ENCODE data around the gene PCCA. TPM values are rescaled to one million over a fixed set of nuclear protein-coding genes. Genes with fewer than 3 reads are reported as not detected.

The PCCA gene
- total RNA-seq, 1 donor from 2014 or later = 66.8 TPM

DNA sequence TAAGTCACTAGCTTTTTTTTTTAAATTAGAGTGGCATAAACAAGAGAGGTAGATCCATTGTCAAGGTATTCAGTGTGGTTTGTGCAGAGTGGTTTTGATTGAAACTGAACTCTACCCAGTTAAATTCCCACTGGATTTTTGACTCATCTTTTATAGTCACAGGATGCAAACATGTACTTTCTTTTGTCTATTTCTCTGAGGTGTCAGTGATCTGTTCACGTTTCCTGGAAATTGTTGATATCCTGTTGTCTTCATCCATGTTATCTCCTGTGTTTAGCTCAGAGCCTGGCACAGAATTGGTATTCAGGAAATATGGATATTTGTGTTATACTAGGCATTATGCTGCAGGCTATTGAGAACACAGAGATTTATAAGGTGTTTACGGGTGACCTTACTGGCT lies 119.7 kb downstream of the PCCA start:
- Mint-ChIP-seq H3K4me1 (ENCODE audit: low read depth, unreplicated experiment) (no peaks in the 10 kb centered on the region), H3K27me3 (ENCODE audit: unreplicated experiment) (no peaks in the 10 kb centered on the region), H3K4me3 (ENCODE audit: unreplicated experiment) (no peak overlapping the region), H3K9me3 (ENCODE audit: unreplicated experiment) (peaks cover 1% of the 10 kb centered on the region), H3K27ac (ENCODE audit: unreplicated experiment) (no peak overlapping the region), H3K36me3 (ENCODE audit: unreplicated experiment) (peaks cover 16% of the 10 kb centered on the region)
- no peak for DNase-seq
- TF ChIP-seq CTCF (IDR thresholded peaks at IDR 0.05; ENCODE audit: partially characterized antibody, unreplicated experiment) = no peak

- no peak for TF ChIP-seq CTCF (IDR thresholded peaks at IDR 0.05; ENCODE audit: partially characterized antibody, unreplicated experiment)
- H3K4me1 Mint-ChIP-seq (ENCODE audit: low read depth, unreplicated experiment) = no peaks in the 10 kb centered on the region
- H3K36me3 Mint-ChIP-seq (ENCODE audit: unreplicated experiment) = peaks cover 16% of the 10 kb centered on the region
- DNase-seq = no peak
- peaks cover 1% of the 10 kb centered on the region for H3K9me3 Mint-ChIP-seq (ENCODE audit: unreplicated experiment)
- no peaks in the 10 kb centered on the region for H3K27me3 Mint-ChIP-seq (ENCODE audit: unreplicated experiment)
- H3K4me3 Mint-ChIP-seq (ENCODE audit: unreplicated experiment) = no peak overlapping the region
- no peak overlapping the region for H3K27ac Mint-ChIP-seq (ENCODE audit: unreplicated experiment)
Measured at GRCh38 chr13:100209857-100210825, 121.2 kb downstream of the PCCA start.

GRCh38 chr13:100211016-100211710 lies 122.3 kb downstream of the PCCA start:
- Mint-ChIP-seq H3K36me3 (ENCODE audit: unreplicated experiment) (peaks cover 16% of the 10 kb centered on the region), H3K4me1 (ENCODE audit: low read depth, unreplicated experiment) (no peaks in the 10 kb centered on the region), H3K27ac (ENCODE audit: unreplicated experiment) (no peak overlapping the region), H3K4me3 (ENCODE audit: unreplicated experiment) (no peak overlapping the region), H3K27me3 (ENCODE audit: unreplicated experiment) (no peaks in the 10 kb centered on the region), H3K9me3 (ENCODE audit: unreplicated experiment) (peaks cover 1% of the 10 kb centered on the region)
- TF ChIP-seq CTCF (IDR thresholded peaks at IDR 0.05; ENCODE audit: partially characterized antibody, unreplicated experiment) = no peak
- no peak for DNase-seq

DNA sequence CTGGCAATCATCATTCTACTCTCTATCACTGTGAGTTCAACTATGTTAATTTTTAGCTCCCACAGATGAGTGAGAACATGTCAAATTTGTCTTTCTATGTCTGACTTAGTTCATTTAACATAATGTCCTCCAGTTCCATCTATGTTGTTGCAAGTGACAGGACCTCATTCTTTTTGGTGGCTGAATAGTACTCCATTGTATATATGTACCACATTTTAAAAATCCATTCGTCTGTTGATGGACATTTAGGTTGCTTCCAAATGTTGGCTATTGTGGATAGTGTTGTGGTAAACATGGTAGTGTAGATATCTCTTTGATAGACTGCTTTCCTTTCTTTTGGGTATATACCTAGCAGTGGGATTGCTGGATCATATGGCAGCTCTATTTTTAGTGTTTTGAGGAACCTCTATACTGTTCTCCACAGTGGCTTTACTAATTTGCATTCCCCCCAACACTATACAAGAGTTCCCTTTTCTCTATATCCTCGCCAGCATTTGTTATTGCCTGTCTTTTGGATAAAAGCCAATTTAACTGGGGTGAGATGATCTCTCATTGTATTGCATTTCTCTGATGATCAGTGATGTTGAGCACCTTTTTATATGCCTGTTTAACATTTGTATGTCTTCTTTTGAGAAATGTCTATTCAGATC lies 124.1 kb downstream of the PCCA start:
- no peak for DNase-seq
- Mint-ChIP-seq H3K27me3 (ENCODE audit: unreplicated experiment) (no peaks in the 10 kb centered on the region), H3K4me3 (ENCODE audit: unreplicated experiment) (no peak overlapping the region), H3K27ac (ENCODE audit: unreplicated experiment) (no peak overlapping the region), H3K9me3 (ENCODE audit: unreplicated experiment) (peaks cover 1% of the 10 kb centered on the region), H3K36me3 (ENCODE audit: unreplicated experiment) (peaks cover 16% of the 10 kb centered on the region), H3K4me1 (ENCODE audit: low read depth, unreplicated experiment) (no peaks in the 10 kb centered on the region)
- TF ChIP-seq CTCF (IDR thresholded peaks at IDR 0.05; ENCODE audit: partially characterized antibody, unreplicated experiment) = no peak

All from glutamatergic neuron (in vitro differentiated cells).